Endothelial cell of umbilical vein (primary cell): ENCODE data around the gene NNT. TPM values are rescaled to one million over a fixed set of nuclear protein-coding genes. Genes with fewer than 3 reads are reported as not detected.

Experiments used
- BruUV-seq: library from RNA; stranded (reverse); fragments of 400-500 nt; replicated peaks from 2 replicates; lab custom pipeline; 2021; lab: Mats Ljungman, UMichigan
- CTCF ChIA-PET: fragments of 300-600, 350-600 bp; sonication (Branson Sonifier 250); formaldehyde crosslinking; loops from one replicate; lab custom pipeline; 2021; ENCODE audit warnings: antibody characterized with exemption, inconsistent platforms; lab: Charles Lee
- POLR2A ChIA-PET: fragments of 300-600, 350-600 bp; sonication (Branson Sonifier 250); formaldehyde crosslinking; loops from one replicate; lab custom pipeline; 2021; ENCODE audit warnings: antibody characterized with exemption, inconsistent platforms; lab: Charles Lee
- DNase-seq: peaks from one replicate; pipeline ENCODE4 v3.0.0-alpha.2; 2011; ENCODE audit warnings: low read depth, low spot score
- FAIRE-seq: peaks from 2 replicates; lab custom pipeline; 2011; peaks lifted over from hg19 to GRCh38; lab: Jason Lieb, UNC
- H2AFZ ChIP-seq: 2 replicates; pipeline ENCODE4 v1.6.0; 2012; ENCODE audit warnings: low read depth, low read length, control low read depth, inconsistent platforms
- H3K27ac ChIP-seq: 2 replicates; pipeline ENCODE4 v1.5.1; 2011; ENCODE audit warnings: low read depth, mild to moderate bottlenecking, control low read depth, low read length, moderate library complexity; ENCODE audit not compliant: insufficient read depth
- H3K27me3 ChIP-seq, 2 experiments: 2 replicates each; pipeline versions ENCODE4 v1.6.0 to v1.6.1; 2011; ENCODE audit warnings: low read length in 2 of 2, mixed read lengths in 1 of 2; ENCODE audit not compliant: control insufficient read depth in 2 of 2, insufficient read depth in 2 of 2
- H3K36me3 ChIP-seq, 2 experiments: 2 replicates in 1 of 2; 3 replicates in 1 of 2; pipeline ENCODE4 v1.5.1; 2011; ENCODE audit warnings: low read length in 2 of 2, mild to moderate bottlenecking in 1 of 2, moderate library complexity in 1 of 2; ENCODE audit not compliant: control insufficient read depth in 2 of 2, insufficient read depth in 2 of 2; ENCODE audit errors: extremely low read depth in 1 of 2
- H3K4me1 ChIP-seq: 3 replicates; pipeline ENCODE4 v1.5.1; 2011; ENCODE audit warnings: mild to moderate bottlenecking, low read length; ENCODE audit not compliant: control insufficient read depth, insufficient read depth; ENCODE audit errors: extremely low read depth
- H3K4me2 ChIP-seq: 2 replicates; pipeline ENCODE4 v1.6.1; 2011; ENCODE audit warnings: low read length, control low read depth, mixed read lengths; ENCODE audit not compliant: insufficient read depth
- H3K4me3 ChIP-seq, 3 experiments: fragments of 200-600 bp in 1 of 3; sonication (generic), shearing (Covaris generic) in 1 of 3; replicated peaks in 1 of 3; 2 replicates each; pipeline ENCODE4 v1.5.1; 2011 to 2016; ENCODE audit warnings: control low read depth in 3 of 3, low read length in 3 of 3, mild to moderate bottlenecking in 2 of 3, inconsistent platforms in 1 of 3, low read depth in 1 of 3, moderate library complexity in 1 of 3; ENCODE audit not compliant: insufficient read depth in 1 of 3
- H3K79me2 ChIP-seq: 2 replicates; pipeline ENCODE4 v1.6.0; 2012; ENCODE audit warnings: low read length, inconsistent platforms; ENCODE audit not compliant: control insufficient read depth, insufficient read depth
- H3K9ac ChIP-seq: replicated peaks from 2 replicates; pipeline ENCODE3; 2011; ENCODE audit warnings: low read length, control low read depth; ENCODE audit not compliant: insufficient read depth; ENCODE audit errors: extremely low read depth
- H3K9me1 ChIP-seq: replicated peaks from 3 replicates; pipeline ENCODE4 v1.6.0; 2011; ENCODE audit warnings: mild to moderate bottlenecking, low read length; ENCODE audit not compliant: control insufficient read depth, insufficient read depth; ENCODE audit errors: extremely low read depth
- H3K9me3 ChIP-seq: replicated peaks from 2 replicates; pipeline ENCODE4 v1.5.1; 2012; ENCODE audit warnings: low read length, inconsistent platforms; ENCODE audit not compliant: control insufficient read depth, insufficient read depth
- H4K20me1 ChIP-seq: replicated peaks from 2 replicates; pipeline ENCODE3; 2011; ENCODE audit warnings: mild to moderate bottlenecking, low read length; ENCODE audit not compliant: control insufficient read depth, insufficient read depth; ENCODE audit errors: extremely low read depth
- FOS ChIP-seq: IDR thresholded peaks from 2 replicates; pipeline ENCODE4 v1.6.1; 2011; ENCODE audit warnings: mild to moderate bottlenecking, low read length, moderate library complexity, borderline replicate concordance; ENCODE audit not compliant: insufficient read depth
- MYC ChIP-seq: IDR thresholded peaks from one replicate; pipeline ENCODE4 v1.6.1; 2011; ENCODE audit warnings: mild to moderate bottlenecking, low read depth, low read length
- POLR2A ChIP-seq: IDR thresholded peaks from 2 replicates; pipeline ENCODE4 v1.6.1; 2012; ENCODE audit warnings: low read depth, mild to moderate bottlenecking, control low read depth, low read length
- dilution Hi-C: fragments of 300-500 bp; cut with MboI; formaldehyde crosslinking; loops from one replicate; pipeline ENCODE4 v1.15.0; 2019; ENCODE audit warnings: low sequenced_read_pairs; ENCODE audit not compliant: extremely low pct_ligation_motif_present
- intact Hi-C: fragments of 100-400 bp; cut with micrococcal nuclease; formaldehyde crosslinking; loops from one replicate; pipeline ENCODE4 v1.10.0; 2022
- polyA plus RNA-seq, 4 experiments: library from polyadenylated mRNA; depleted of rRNA in 3 of 4; stranded (reverse) in 3 of 4; unstranded in 1 of 4; fragments of >200 nt; gene quantifications; 2 replicates each; pipeline versions ENCODE4 v1.2.1 to v1.2.3, GENCODE V29; 2011 to 2012; ENCODE audit warnings: missing spikeins in 1 of 4
- total RNA-seq: library from RNA; stranded (reverse); gene quantifications from 2 replicates; pipeline ENCODE4 v1.2.3, GENCODE V29; 2021
- TF ChIP-seq, protein P1 (sequence below): IDR thresholded peaks from 2 replicates; pipeline ENCODE4 v1.6.1; 2011; ENCODE audit not compliant: insufficient read depth, insufficient read length

Gene NNT
- total and polyA plus RNA-seq, 2 donors (not counting 3 experiments of a cell fraction or from before 2014, with no cell fraction given): 38.2 to 82.5 TPM

DNA sequence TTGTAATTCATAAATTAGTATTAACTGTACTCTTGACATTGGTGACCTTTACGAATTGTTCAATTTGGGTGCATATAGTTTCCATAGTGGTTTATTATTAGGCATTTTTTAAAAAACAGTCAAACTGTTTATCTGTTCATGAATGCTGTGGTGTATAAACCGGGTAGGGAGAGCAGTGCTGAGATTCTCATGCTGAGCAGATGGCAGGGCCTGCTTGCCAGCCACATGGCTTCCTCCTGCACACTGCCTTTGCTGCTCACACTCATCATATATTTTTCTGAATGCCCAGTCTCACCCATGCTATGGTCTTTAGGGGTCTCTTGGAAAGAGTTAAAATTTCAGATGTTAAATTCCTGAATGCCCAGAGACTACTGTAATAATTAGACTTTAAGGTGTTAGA is 40.8 kb downstream of the NNT start:
- dilution Hi-C loops (no loop called here), intact Hi-C loops (no loop called here)
- H3K4me2 ChIP-seq: no peak overlapping the region
- H3K27ac ChIP-seq: no peak overlapping the region
- CTCF ChIA-PET: interaction anchor here (0.5 to 2.2 kb wide), 4 partner anchors 12 to 158 kb away, joined by 3 to 12 read pairs (median 3); no protein-coding TSS in a partner anchor
- FAIRE-seq: no peak
- no peak overlapping the region for H3K4me3 ChIP-seq
- no peaks in the 10 kb centered on the region for H3K9me3 ChIP-seq
- no peak for TF ChIP-seq MYC
- no peak for TF ChIP-seq FOS
- TF ChIP-seq, protein P1, sequence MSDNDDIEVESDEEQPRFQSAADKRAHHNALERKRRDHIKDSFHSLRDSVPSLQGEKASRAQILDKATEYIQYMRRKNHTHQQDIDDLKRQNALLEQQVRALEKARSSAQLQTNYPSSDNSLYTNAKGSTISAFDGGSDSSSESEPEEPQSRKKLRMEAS: no peak
- TF ChIP-seq POLR2A: no peak
- BruUV-seq: no TSS peak
- H3K36me3 ChIP-seq: no peaks in the 10 kb centered on the region
- H3K27me3 ChIP-seq: no peaks in the 10 kb centered on the region
- POLR2A ChIA-PET: no interaction called here
- no peaks in the 10 kb centered on the region for H4K20me1 ChIP-seq
- no peak overlapping the region for H3K9ac ChIP-seq
- no peaks in the 10 kb centered on the region for H3K9me1 ChIP-seq
- no peak for DNase-seq
- H3K79me2 ChIP-seq: no peaks in the 10 kb centered on the region
- H3K4me1 ChIP-seq: no peaks in the 10 kb centered on the region
- H2AFZ ChIP-seq: no peak overlapping the region

DNA sequence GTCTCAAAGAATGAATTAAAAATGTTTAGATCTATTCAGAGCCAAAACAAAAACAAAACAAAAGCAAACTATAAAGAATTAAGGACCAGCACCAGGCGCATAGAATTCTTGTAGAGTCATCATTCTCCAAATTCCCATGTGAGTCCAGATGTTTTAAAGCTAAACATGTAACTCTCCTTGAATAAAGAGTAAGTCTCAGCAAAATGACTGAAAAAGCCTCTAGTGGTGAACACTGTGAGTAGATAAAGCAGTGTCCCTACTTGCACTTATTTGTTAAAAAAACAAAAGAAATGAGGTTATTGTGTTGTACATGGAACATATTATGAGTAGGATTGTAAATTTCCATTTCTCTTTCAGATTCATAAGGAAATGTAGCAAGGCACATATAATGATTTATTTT is 44.0 kb downstream of the NNT start:
- dilution Hi-C loops: no loop called here
- POLR2A ChIA-PET: no interaction called here

More for the DNA sequence above, 44.0 kb downstream of the NNT start:
- Histone ChIP-seq H3K4me2 (no peak overlapping the region), H3K4me3 (no peak overlapping the region), H4K20me1 (no peaks in the 10 kb centered on the region), H3K79me2 (no peaks in the 10 kb centered on the region), H3K27ac (no peak overlapping the region), H3K9ac (no peak overlapping the region), H3K9me3 (no peaks in the 10 kb centered on the region), H3K36me3 (peaks cover 2 to 13% of the 10 kb centered on the region in 2 experiments), H3K4me1 (no peaks in the 10 kb centered on the region), H3K9me1 (no peaks in the 10 kb centered on the region), H2AFZ (no peak overlapping the region), H3K27me3 (no peaks in the 10 kb centered on the region)
- BruUV-seq: no TSS peak
- FAIRE-seq (no peak), DNase-seq (no peak)
- CTCF ChIA-PET: interaction anchor here (2.3 kb wide), 1 partner anchor 16 kb away, joined by 9 read pairs; no protein-coding TSS in a partner anchor
- intact Hi-C loops: no loop called here
- TF ChIP-seq POLR2A: no peak
